ENCODE results near the gene TMEM200B.
"Not testable (repeated sequence)": the region's sequence is repeated elsewhere in the genome, so short reads cannot be mapped to it uniquely, and the experiment has no call there.

The TMEM200B gene

DNA sequence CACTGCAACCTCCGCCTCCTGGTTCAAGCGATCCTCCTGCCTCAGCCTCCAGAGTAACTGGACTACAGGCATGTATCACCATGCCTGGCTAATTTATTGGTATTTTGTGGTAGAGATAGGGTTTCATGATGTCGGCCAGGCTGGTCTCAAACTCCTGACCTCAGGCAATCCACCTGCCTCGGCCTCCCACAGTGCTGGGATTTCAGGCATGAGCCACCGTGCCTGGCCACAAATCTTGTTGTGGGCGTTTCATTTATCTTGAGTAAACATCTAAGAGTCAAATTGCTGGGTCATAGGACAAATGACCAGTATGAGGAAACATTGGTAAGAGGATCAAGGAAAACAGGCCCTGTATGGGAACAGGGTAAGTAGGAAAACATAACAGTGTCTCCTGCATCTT, 17.9 kb downstream of the TMEM200B start:
- no peak for DNase-seq

DNA sequence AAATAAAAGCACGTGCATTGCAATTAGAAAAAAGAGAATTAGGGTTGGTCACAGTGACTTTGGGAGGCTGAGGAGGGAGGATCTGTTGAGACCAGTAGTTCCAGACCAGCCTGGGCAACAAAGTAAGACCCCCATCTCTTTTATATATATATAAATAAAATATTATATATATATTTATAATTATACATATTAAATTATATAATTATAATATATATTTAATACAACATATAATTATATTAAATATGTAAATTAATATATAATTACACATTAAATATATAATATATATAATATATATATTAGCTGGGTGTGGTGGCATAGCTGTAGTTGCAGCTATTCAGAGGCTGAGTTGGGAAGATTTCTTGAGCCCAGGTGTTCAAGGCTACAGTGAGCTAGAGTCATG, 23.2 kb downstream of the TMEM200B start:
- DNase-seq = no peak

DNA sequence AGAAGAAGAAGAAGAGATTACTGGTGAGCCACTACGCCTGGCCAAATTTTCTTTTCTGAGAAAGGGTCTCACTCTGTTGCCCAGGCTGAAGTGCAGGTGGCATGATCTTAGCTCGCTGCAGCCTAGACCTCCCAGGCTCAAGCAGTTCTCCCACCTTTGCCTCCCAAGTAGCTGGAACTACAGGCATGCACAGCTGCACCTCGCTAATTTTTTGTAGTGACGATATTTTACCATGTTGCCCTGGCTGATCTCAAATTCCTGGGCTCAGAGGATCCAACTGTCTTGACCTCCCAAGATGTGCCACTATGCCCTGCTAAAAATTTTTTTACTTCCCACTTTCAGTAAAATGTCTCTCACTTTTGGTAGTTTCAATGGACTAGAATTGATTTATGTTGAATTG, 24.4 kb downstream of the TMEM200B start:
- no peak for DNase-seq

DNA sequence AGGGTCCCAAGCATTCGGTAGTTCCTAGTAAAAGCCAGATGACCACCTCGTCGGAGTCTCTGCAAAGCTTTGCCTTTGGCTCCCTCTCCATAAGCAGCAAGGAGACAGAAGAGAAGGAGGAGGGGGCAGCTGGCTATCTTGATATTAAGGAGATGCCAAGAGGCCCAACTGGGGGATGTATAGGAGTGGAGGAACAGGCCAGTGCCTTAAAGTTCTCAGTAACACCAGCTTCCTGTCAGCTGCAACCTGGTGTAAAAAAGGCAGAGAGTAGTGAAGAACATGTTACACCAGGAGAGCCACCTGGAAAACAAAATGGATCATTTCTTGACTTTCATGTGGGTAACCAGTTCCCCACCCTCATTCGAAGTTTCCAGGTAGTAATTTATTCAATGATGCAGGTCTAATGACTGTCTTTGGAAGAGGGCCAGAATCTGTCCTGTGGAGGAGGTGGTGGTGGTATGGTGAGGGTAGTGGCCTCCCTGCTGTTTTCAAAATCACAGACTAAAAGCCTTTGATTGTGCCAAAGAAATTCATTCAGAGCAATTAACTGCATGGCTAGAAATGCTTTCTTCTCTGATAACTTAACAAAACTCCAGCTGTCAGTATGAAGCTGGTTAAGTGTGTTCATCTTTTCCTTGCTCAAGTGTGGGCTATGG, 27.3 kb downstream of the TMEM200B start:
- DNase-seq = no peak

DNA sequence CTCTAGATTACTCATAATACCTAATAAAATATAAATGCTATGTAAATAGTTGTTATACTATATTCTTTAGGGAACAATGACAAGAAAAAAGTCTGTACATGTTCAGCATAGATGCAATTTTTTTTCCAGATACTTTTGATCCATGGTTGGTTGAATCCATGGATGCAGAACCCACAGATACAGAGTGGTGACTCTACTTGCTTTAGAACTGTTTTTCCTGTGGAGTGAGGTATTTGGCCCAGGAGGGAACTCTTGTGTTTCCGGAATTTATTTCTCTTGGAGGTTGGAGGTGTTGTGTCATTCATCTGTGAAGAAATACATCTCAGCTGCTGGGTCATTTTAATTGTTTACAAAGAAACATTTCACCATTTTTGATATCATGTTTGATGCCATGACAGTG, 28.7 kb downstream of the TMEM200B start:
- no peak for DNase-seq

DNA sequence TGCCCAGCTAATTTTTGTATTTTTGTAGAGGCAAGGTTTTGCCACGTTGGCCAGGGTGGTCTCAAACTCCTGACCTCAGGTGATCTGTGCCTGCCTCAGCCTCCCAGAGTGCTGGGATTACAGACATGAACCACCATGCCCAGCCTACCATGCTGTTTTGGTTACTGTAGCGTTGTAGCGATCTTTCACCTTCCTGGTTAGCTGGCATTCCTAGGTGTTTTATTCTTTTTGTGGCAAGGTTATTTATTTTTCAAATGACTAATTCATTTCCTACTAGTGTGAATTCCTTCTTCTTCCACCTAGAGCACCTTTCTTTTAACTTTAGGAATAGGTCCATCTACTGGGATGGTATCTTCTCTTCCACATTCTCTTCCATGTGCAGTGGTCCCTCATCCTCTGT, 29.3 kb downstream of the TMEM200B start:
- DNase-seq = no peak

DNA sequence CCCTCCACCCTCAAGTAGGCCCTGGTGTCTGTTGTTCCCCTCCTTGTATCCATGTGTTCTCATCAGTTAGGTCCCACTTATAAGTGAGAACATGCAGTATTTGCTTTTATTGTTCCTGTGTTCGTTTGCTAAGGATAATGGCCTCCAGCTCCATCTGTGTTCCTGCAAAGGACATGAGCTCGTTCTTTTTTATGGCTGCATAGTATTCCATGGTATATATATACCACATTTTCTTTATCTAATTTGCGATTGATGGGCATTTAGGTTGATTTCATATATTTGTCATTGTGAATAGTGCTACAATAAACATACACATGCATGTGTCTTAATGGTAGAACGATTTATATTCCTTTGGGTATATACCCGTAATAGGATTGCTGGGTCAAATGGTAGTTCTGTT, 31.0 kb downstream of the TMEM200B start:
- not testable (repeated sequence) for DNase-seq

DNA sequence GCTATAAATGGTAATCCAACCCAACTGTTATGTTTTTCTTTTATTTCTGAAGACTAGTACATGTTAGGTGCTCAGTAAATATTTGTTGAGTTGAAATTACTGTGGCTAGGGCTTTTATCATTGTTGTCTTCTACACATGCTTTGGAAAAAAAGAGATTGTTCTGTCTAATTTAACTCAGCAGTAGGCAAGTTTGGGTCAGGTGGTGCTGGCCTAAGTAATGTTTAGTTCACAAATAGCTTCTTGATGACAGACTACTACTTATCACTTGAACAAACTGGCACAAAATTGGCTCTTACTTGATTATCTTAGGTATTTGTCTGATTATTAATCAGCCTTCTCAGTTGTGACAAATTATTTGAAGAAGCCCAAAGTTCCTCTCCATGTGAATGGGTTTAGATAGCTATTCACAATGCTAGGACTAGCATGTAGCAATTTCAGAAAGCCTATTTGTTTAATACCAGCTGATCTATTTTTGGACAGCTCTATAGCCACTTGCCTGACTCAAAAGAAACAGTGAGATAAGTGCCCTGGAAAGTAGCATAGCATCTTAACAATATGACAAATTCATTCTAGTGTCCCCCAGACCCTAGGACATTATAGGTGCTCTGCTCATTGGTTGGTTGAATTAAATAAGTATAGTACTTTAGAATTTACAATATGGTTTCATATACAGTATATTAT, 32.6 kb downstream of the TMEM200B start:
- no peak for DNase-seq

DNA sequence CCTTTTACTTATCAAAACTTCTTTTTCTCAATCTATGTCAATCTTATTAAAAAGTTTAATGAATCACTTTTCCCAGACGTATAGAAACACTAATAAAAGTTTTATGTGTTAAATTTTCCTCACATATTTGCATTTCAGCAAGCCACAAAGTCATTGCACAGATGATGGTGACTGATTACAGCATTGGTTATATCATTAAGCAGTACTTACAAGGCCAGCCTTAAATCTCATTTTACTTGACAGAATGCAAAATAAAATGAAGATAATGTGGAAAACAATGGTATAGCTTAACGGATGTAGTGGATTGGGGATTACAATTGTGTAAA, 39.5 kb downstream of the TMEM200B start:
- DNase-seq = no peak

DNA sequence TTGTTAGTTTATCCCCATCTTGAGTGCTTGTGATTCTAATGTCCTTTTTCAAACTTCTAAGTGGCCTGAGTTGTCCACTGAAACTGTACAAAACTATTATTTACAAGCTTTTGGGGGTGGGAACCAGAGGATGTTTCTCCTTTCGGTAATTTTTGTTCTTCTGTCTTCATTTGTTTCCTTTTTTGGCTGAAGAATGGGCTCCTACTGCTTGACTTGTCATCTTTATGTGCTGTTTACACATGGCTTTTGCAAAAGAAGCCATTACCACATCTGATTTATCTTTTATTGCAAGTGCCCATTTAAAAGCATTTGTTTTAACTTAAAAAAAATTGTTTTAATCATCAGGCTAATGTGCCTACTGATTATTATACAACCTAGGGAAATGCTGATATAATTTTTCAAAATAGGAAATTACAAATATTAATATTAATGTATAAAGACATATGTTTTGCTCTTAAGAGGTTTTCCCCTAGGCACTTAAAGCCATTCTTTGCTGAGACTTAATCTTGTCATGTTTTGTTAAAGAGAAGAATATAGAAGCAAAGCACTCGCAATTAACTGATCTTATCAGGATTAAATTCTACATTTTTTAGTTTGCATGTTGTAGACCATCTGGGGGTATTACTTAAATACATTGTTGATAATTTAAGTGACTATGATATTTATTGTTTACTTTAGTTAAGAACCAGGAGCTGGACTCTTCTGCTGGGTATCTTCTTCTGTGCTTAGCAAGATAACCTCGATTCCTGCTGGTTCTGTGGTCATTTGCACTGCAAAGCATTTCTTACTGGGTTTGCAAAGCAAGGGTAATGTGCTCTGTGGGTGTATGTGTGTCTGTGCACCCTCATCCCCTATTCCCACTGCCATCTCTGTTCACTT, 40.1 kb downstream of the TMEM200B start:
- DNase-seq = no peak

DNA sequence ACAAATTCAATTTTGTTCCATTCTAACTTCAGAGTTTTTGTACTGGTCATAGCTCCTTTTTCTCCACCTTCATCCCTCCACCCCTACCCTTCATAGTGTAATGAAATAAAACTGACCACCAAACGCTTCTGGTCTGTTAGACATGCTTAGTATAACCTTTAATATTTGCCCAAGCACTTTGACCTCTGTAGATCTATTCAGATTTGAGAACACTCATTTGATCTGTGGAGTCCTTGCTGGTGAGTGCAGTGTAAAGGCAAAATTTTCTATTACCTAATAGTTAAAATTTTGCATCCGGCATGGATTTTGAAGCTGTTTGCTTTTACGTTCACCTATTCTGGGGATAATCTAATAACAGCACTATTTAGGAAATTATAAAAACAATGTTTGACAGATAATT, 41.2 kb downstream of the TMEM200B start:
- DNase-seq = no peak

DNA sequence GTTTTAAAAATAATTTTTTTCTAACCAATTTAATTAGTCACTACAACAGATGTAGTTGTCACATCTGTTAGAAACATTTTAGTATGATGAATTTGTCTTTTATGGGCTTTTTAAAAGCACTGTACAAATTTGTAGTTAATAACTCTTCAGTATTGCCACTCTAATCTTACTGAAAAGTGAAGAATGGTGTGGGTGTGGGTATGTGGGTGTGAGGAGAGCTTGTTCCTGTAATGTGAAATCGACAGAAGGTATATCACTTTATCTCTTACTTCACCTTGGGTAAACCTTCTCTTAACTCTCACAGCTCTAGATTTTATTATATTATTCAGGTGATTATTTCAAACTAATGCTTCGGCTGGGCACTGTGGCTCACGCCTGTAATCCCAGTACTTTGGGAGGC, 42.5 kb downstream of the TMEM200B start:
- DNase-seq = no peak

DNA sequence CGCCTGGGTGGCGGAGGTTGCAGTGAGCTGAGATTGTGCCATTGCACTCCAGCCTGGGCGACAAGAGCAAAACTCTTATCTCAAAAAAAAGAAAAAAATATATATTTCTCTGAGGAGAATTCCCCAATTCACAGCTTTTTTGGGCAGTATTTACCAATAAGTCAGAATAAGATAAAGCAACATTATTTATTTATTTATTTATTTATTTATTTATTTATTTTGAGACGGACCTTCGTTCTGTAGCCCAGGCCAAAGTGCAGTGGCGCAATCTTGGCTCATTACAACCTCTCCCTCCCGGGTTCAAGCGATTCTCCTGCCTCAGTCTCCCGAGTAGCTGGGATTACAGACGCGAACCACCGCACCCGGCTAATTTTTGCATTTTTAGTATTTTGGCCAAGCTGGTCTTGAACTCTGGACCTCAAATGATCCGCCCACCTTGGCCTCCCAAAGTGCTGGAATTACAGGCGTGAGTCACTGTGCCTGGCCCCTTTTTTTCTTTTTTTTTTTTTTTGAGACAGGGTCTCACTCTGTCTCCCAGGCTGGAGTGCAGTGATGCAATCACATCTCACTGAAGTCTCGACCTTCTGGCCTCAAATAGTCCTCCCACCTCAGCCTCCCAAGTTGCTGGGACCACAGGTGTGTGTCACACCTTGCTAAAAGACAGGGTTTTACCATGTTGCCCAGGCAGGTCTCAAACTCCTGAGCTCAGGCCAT, 43.6 kb downstream of the TMEM200B start:
- DNase-seq = not testable (repeated sequence)

DNA sequence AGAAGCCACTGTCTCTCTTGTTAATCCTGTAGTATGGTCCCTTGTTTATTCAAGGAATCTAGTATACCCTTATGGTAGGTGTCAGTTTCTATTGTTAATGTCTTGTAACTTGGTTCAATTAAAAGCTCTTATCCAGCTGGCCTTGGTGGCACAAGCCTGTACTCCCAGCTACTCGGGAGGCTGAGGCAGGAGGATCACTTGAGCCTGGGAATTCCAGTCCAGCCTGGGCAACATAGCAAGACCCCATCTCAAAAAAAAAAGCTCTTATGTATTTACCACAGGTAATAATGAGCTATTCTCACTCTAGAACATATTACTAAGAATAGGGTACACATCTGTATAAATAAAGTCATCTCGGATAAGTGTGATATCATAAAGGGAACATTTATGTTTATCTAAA, 46.5 kb downstream of the TMEM200B start:
- DNase-seq = no peak

Data from activated CD4-positive, alpha-beta T cell treated with anti-CD3 and anti-CD28 coated beads for 1 hour (primary cell).